Epithelial cell of esophagus (primary cell): ENCODE data around the gene GRIK1.

ENCODE experiments used
- DNase-seq: peaks from one replicate; pipeline ENCODE4 v3.0.0; 2010; ENCODE audit warnings: low read depth
- H3K4me3 ChIP-seq: 2 replicates; pipeline ENCODE4 v1.5.1; 2011; ENCODE audit warnings: mild to moderate bottlenecking, low read length, control low read depth
- CTCF ChIP-seq: IDR thresholded peaks from 2 replicates; pipeline ENCODE4 v1.5.1; 2011; ENCODE audit warnings: low read depth, mild to moderate bottlenecking, low read length, control low read depth, inconsistent platforms; ENCODE audit not compliant: insufficient read depth; ENCODE audit errors: missing control alignments

Gene GRIK1

GRCh38 chr21:29942034-29942433, 2.2 kb upstream of the GRIK1 start:
- no peak for DNase-seq
- no peak for TF ChIP-seq CTCF

GRCh38 chr21:29940991-29941390, 1.2 kb upstream of the GRIK1 start:
- no peak for TF ChIP-seq CTCF
- no peak overlapping the region for H3K4me3 ChIP-seq
- DNase-seq = no peak

More at GRCh38 chr21:29942034-29942433, 2.2 kb upstream of the GRIK1 start:
- no peak overlapping the region for H3K4me3 ChIP-seq

- DNase-seq = no peak
- no peak for TF ChIP-seq CTCF
- H3K4me3 ChIP-seq = no peak overlapping the region
These were observed 565 bp upstream of the GRIK1 start for GRCh38 chr21:29940361-29940760.

GRCh38 chr21:29939104-29939923, 482 bp downstream of the GRIK1 start:
- H3K4me3 ChIP-seq = peak overlapping the region; percentile 16
- no peak for TF ChIP-seq CTCF
- peak; percentile 5 for DNase-seq

- no peak overlapping the region for H3K4me3 ChIP-seq
- no peak for TF ChIP-seq CTCF
- no peak for DNase-seq
These were observed 1.1 kb downstream of the GRIK1 start for GRCh38 chr21:29938776-29939103.

- no peak for DNase-seq
- H3K4me3 ChIP-seq = no peak overlapping the region
- no peak for TF ChIP-seq CTCF
These were observed 6.7 kb downstream of the GRIK1 start for GRCh38 chr21:29933088-29933487.

GRCh38 chr21:29928537-29928936, 11.3 kb downstream of the GRIK1 start:
- no peak for TF ChIP-seq CTCF
- no peak for DNase-seq
- H3K4me3 ChIP-seq = no peak overlapping the region
